Measurements from ENCODE around the gene BBS7. TPM values are rescaled to one million over a fixed set of nuclear protein-coding genes. Genes with fewer than 3 reads are reported as not detected.
A peak's percentile ranks its signal among the peaks of the same experiment; 100 is the strongest.

BBS7 gene
- polyA plus RNA-seq, 2 of the 4 experiments (the other 2 are of a cell fraction) = 12.6 to 17.7 TPM

DNA sequence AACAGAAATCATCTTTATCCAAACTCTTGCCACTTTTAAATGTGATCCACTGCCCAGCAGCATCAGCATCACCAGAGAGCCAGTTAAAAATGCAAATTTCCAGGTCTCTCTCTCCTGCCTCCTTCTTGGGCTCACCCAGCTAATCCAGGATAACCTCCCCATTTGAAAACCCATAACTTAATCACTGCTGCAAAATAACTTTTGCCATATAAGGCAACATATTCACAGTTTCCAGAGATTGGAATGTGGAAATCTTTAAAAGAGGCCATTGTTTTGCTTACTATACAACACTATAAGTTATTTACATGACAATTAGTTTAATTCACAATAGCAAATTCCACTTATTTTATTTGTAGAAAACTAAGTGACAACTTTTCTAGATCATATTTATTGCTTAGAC lies 74.0 kb downstream of the BBS7 start:
- Histone ChIP-seq H3K27ac (no peak overlapping the region), H3K9me3 (no peaks in the 10 kb centered on the region)
- FAIRE-seq = no peak

DNA sequence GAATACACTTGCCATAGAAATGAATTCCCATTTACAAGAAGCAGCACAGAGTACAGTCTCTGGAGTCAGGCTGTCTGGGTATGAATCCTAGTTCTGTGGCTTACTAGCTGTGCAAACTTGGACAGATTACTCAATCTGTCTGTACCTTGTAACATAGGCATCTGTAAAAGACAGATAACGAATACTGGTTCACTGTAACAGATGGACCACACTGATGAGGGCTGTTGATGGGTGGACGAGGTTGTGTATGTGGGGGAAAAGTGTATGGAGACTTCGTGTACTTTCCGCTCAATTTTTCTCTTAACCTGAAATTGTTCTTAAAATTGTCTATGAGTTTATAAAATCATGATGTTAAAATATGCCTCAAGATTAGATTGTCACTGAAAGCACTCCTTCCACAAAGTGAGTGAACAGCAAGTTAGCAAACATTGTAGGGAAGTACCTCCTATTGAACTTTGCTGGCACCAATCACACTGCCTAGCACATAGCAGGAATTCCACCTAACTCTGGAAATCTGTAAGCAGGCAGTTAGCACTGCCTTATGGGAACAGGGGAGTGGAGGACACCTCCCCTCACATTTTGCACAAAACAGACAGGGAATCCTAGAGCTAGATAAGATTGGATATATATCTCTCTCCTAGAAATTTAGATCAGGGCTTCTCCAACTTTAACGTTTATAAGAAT lies 75.6 kb downstream of the BBS7 start:
- no peak for FAIRE-seq
- H3K4me1 ChIP-seq = peaks cover 19% of the 10 kb centered on the region
- peak in 1 of 2 experiments; percentile 60; a peak in 4 of 6 replicates for ATAC-seq
- no peak overlapping the region for H3K27ac ChIP-seq
- H3K4me2 ChIP-seq = no peak overlapping the region
- no peaks in the 10 kb centered on the region for H3K9me3 ChIP-seq
- 53% methylated on average over 5 of the region's 5 CpGs for WGBS (ENCODE audit: missing lambda C conversion rate)
- no peak for DNase-seq (ENCODE audit: low read depth in 1 of 2, low spot score in 1 of 2)
- ChIA-PET CTCF (no interaction called here), POLR2A (no interaction called here)
- H3K4me3 ChIP-seq = no peak overlapping the region
- no peak for TF ChIP-seq EHMT2 (IDR thresholded peaks at IDR 0.05; ENCODE audit: low read depth)
- no peak for TF ChIP-seq EHF (CRISPR knock-in tag; IDR thresholded peaks at IDR 0.05)
- TF ChIP-seq, protein P1, sequence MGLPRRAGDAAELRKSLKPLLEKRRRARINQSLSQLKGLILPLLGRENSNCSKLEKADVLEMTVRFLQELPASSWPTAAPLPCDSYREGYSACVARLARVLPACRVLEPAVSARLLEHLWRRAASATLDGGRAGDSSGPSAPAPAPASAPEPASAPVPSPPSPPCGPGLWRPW (IDR thresholded peaks at IDR 0.05) = no peak
- TF ChIP-seq RAD21 (conservative IDR thresholded peaks at IDR 0.05 in 1 of 2, IDR thresholded peaks at IDR 0.05 in 1 of 2) = no peak
- TF ChIP-seq, protein P2, sequence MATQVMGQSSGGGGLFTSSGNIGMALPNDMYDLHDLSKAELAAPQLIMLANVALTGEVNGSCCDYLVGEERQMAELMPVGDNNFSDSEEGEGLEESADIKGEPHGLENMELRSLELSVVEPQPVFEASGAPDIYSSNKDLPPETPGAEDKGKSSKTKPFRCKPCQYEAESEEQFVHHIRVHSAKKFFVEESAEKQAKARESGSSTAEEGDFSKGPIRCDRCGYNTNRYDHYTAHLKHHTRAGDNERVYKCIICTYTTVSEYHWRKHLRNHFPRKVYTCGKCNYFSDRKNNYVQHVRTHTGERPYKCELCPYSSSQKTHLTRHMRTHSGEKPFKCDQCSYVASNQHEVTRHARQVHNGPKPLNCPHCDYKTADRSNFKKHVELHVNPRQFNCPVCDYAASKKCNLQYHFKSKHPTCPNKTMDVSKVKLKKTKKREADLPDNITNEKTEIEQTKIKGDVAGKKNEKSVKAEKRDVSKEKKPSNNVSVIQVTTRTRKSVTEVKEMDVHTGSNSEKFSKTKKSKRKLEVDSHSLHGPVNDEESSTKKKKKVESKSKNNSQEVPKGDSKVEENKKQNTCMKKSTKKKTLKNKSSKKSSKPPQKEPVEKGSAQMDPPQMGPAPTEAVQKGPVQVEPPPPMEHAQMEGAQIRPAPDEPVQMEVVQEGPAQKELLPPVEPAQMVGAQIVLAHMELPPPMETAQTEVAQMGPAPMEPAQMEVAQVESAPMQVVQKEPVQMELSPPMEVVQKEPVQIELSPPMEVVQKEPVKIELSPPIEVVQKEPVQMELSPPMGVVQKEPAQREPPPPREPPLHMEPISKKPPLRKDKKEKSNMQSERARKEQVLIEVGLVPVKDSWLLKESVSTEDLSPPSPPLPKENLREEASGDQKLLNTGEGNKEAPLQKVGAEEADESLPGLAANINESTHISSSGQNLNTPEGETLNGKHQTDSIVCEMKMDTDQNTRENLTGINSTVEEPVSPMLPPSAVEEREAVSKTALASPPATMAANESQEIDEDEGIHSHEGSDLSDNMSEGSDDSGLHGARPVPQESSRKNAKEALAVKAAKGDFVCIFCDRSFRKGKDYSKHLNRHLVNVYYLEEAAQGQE (IDR thresholded peaks at IDR 0.05) = no peak
- no peak for TF ChIP-seq CEBPB (IDR thresholded peaks at IDR 0.05)
- no peak for TF ChIP-seq ZFP36 (IDR thresholded peaks at IDR 0.05; ENCODE audit: borderline replicate concordance, partially characterized antibody)
- TF ChIP-seq JUNB (IDR thresholded peaks at IDR 0.05) = no peak
- TF ChIP-seq ZSCAN20 (CRISPR knock-in tag; IDR thresholded peaks at IDR 0.05) = no peak
- TF ChIP-seq, protein P3, sequence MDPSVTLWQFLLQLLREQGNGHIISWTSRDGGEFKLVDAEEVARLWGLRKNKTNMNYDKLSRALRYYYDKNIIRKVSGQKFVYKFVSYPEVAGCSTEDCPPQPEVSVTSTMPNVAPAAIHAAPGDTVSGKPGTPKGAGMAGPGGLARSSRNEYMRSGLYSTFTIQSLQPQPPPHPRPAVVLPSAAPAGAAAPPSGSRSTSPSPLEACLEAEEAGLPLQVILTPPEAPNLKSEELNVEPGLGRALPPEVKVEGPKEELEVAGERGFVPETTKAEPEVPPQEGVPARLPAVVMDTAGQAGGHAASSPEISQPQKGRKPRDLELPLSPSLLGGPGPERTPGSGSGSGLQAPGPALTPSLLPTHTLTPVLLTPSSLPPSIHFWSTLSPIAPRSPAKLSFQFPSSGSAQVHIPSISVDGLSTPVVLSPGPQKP (IDR thresholded peaks at IDR 0.05; ENCODE audit: low read depth, low read length) = no peak
- TF ChIP-seq ESRRA (IDR thresholded peaks at IDR 0.05; ENCODE audit: borderline replicate concordance, low read length) = no peak
- no peak for TF ChIP-seq SMC3 (IDR thresholded peaks at IDR 0.05)
- TF ChIP-seq POLR2AphosphoS2 (conservative IDR thresholded peaks at IDR 0.05; ENCODE audit: low read length) = no peak
- TF ChIP-seq BHLHE40 (IDR thresholded peaks at IDR 0.05; ENCODE audit: low read depth, low read length) = no peak
- TF ChIP-seq RCOR1 (IDR thresholded peaks at IDR 0.05; ENCODE audit: low read depth, low read length) = no peak
- TF ChIP-seq JUN (IDR thresholded peaks at IDR 0.05) = no peak
- TF ChIP-seq, protein P4, sequence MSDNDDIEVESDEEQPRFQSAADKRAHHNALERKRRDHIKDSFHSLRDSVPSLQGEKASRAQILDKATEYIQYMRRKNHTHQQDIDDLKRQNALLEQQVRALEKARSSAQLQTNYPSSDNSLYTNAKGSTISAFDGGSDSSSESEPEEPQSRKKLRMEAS (IDR thresholded peaks at IDR 0.05) = no peak

More for the DNA sequence above, 74.0 kb downstream of the BBS7 start:
- Histone ChIP-seq H3K4me2 (no peak overlapping the region), H3K4me3 (no peak overlapping the region), H3K4me1 (peaks cover 9% of the 10 kb centered on the region; the same call in 1 of the 3 replicates)
- ATAC-seq (no peak), DNase-seq (ENCODE audit: low read depth in 1 of 2, low spot score in 1 of 2) (no peak)
- CTCF ChIA-PET = interaction anchor here (1.6 kb wide), 1 partner anchor 59 kb away, joined by 5 read pairs; no protein-coding TSS in a partner anchor
- no peak for TF ChIP-seq ZSCAN20 (CRISPR knock-in tag; IDR thresholded peaks at IDR 0.05)
- TF ChIP-seq, protein P4 (IDR thresholded peaks at IDR 0.05) = no peak
- TF ChIP-seq NFE2L2 (conservative IDR thresholded peaks at IDR 0.05; ENCODE audit: low read length) = no peak
- TF ChIP-seq CHD4 (IDR thresholded peaks at IDR 0.05; ENCODE audit: borderline replicate concordance) = no peak
- TF ChIP-seq RFX5 (IDR thresholded peaks at IDR 0.05) = no peak
- TF ChIP-seq RCOR1 (IDR thresholded peaks at IDR 0.05; ENCODE audit: low read depth, low read length) = no peak
- POLR2A ChIA-PET = no interaction called here
